ENCODE data around the gene DSCAM. TPM values are rescaled to one million over a fixed set of nuclear protein-coding genes. Genes with fewer than 3 reads are reported as not detected.

Gene DSCAM
- total RNA-seq, 4 donors from 2014 or later = 0.17 TPM; not detected in 3

DNA sequence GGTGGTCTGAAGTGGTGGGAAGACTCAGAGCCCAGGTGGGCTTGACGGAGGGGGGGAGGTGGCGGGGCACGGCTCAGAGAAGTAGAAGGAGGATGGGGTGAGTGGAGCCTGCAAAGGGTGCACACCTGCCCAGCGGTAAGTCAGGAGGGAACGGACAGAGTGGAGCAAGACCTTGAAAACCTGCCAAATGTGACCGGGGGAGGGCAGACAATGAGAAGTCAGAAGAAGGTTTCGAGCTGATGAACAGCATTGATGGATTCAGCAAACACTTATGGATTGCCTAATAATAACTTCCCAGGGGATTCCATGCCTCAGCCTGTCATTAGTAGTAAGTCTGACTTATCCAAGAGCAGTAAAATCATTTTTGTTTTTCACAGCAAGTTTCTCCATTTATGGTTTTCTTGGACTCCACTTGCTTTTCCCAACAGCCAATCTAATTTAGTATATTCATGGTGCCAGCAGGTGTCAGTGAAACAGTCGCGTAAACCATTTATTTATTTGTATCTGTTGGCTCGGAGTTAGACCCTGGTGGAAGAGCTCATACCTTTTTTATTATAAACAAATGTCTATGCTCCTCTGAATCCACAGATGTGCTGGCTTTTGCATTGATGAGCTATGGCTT, 700.6 kb downstream of the DSCAM start:
- TF ChIP-seq, protein P1, sequence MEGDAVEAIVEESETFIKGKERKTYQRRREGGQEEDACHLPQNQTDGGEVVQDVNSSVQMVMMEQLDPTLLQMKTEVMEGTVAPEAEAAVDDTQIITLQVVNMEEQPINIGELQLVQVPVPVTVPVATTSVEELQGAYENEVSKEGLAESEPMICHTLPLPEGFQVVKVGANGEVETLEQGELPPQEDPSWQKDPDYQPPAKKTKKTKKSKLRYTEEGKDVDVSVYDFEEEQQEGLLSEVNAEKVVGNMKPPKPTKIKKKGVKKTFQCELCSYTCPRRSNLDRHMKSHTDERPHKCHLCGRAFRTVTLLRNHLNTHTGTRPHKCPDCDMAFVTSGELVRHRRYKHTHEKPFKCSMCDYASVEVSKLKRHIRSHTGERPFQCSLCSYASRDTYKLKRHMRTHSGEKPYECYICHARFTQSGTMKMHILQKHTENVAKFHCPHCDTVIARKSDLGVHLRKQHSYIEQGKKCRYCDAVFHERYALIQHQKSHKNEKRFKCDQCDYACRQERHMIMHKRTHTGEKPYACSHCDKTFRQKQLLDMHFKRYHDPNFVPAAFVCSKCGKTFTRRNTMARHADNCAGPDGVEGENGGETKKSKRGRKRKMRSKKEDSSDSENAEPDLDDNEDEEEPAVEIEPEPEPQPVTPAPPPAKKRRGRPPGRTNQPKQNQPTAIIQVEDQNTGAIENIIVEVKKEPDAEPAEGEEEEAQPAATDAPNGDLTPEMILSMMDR (IDR thresholded peaks at IDR 0.05; ENCODE audit: low read depth) = no peak

DNA sequence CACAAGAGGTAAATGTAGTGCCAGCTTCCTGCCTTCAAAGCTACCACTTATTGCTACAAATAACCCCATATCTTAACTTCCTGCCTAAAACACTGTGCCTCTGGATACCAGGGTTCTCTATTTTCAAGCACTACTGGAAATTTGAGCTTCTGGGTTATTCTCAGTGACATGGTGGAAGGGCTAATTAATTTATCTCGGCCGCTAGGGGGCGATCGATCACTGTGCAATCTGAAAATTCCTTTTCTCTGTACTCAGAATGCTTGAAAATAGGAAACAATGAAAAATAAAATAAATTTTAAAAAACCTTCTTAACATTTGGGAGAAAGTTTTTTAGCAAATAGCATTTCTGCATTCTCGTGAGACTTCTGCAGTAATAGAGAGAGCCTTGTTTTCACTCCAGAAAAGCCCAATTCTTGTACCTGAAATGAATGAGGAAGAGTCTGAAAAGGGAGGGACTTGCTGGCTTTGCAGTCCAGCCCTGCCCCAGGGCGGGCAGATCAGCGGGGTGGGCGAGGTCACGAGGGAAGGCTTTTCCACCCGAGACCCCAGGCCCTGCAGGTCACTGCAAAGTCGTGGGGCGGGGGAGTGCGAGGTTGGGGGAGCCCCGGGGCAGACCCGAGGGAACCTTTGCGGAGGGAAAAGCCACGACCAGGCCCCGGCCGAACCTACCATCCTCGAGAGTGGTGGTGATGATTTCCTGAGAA, 703.0 kb downstream of the DSCAM start:
- TF ChIP-seq, protein P1 (IDR thresholded peaks at IDR 0.05; ENCODE audit: low read depth) = no peak

DNA sequence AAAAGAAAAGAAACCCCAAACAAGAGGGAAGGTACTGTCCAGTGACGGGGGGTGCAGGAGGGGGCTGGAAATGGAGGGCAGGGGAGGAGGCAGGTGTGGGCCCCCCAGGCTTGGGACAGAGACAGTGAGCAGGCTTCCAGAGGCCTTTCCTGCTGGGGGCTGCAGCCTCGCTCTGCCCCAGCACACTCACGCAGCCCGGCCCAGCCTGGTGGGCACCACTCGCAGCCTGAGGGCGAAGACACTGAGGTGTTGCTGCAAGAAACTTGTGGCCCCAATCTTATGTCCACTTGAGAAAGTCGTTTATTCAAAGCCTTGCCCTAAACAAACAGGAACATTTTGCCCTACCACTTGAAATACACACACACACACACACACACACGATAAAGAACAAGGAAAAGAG, 705.3 kb downstream of the DSCAM start:
- TF ChIP-seq, protein P1 (IDR thresholded peaks at IDR 0.05; ENCODE audit: low read depth) = no peak

DNA sequence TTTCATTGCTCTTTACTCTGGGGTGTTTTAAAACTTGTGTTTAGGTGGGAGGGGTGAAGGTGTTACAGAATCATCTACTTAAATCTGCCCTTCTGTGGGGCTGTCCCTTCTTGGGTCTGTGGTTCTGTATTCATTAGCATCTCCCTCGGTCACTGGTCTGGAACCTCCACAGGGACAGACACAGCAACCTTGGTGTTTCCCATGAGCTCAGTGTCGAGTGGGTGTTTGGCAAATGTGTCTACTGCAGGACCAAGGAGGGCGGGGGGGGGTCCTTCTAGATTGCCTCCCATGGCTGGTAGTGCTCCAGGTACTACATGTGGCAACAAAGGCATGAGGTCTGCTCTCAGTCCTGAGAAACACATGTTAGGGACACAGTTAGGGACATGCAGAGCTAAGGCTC, 706.3 kb downstream of the DSCAM start:
- TF ChIP-seq, protein P1 (IDR thresholded peaks at IDR 0.05; ENCODE audit: low read depth) = no peak

DNA sequence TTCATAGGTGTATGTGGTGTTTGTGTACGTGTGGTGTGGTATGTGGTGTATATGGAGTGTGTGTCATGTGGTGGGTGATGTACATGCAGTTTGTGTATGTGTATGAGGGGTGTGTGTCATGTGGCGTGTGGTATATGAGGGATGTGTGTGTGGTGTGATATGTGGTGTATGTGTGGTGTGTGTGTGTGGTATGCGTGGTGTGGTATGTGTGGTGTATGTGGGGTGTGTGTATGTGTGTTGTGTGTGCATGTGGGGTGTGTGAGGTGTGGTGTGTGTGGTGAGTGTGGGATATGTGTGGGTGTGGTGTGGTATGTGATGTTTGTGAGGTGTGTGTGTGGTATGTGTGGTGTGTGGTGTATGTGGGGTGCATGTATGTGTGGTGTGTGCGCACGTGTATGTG, 707.3 kb downstream of the DSCAM start:
- TF ChIP-seq, protein P1 (IDR thresholded peaks at IDR 0.05; ENCODE audit: low read depth) = no peak

DNA sequence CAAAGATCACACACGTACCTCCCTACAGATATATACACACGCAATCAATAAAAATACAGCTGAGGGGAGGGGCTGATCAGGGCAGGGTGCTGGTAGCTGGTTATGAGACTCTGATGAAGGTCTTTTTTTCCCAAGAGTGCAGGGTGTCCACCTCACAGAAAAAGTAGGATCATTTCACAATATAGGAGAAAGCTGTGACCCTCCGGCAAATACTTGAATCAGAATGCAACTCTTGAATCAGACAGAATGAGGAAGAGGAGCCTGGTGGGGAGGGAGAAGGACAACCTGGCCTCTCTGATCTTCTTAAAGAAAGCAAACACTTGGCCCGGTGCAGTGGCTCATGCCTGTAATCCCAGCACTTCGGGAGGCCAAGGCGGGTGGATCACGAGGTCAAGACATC, 710.4 kb downstream of the DSCAM start:
- TF ChIP-seq, protein P1 (IDR thresholded peaks at IDR 0.05; ENCODE audit: low read depth) = no peak

DNA sequence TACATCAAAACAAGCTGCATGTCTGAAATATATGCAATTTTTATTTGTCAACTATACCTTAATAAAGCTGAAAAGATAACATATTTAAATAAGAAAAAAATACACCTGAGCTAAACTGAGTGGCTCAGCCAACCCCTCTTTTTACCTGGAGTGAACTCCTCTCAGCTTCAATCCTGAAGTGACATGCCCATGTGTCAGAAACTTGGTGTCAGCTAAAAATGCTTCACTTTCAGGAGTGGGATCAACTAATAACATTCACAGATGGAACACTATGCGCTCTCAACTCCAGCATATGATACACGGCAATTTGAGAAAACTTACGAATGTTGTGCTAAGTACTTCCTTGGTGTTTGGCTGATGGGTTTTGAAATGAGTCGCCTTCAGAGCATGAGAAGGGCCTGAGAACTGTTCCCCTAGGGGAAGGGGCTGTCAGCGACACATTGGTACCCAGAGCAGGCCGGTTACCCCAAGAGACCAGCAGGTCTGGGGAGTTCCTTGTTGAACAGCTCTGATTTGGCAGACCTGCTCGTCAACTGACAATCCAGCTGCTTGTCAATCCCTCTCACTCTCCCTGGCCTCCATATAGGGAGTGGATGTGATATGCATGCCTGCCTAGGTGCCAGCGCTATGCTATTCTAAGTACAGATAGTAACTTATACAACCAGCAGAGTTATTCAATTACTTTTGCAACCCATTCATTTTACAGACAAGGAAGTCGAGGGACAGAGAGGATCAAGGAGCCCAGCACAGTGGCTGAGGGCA, 712.0 kb downstream of the DSCAM start:
- TF ChIP-seq, protein P1 (IDR thresholded peaks at IDR 0.05; ENCODE audit: low read depth) = no peak
